Measurements from ENCODE around the gene IRF5.

The IRF5 gene

DNA sequence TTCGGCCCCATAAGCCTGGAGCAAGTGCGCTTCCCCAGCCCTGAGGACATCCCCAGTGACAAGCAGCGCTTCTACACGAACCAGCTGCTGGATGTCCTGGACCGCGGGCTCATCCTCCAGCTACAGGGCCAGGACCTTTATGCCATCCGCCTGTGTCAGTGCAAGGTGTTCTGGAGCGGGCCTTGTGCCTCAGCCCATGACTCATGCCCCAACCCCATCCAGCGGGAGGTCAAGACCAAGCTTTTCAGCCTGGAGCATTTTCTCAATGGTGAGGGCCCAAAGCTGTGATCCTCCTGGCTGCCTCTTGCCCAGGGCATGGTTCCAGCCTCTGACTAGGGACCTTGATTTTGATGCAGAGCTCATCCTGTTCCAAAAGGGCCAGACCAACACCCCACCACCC is 10.1 kb downstream of the IRF5 start:
- TF ChIP-seq, protein P1, sequence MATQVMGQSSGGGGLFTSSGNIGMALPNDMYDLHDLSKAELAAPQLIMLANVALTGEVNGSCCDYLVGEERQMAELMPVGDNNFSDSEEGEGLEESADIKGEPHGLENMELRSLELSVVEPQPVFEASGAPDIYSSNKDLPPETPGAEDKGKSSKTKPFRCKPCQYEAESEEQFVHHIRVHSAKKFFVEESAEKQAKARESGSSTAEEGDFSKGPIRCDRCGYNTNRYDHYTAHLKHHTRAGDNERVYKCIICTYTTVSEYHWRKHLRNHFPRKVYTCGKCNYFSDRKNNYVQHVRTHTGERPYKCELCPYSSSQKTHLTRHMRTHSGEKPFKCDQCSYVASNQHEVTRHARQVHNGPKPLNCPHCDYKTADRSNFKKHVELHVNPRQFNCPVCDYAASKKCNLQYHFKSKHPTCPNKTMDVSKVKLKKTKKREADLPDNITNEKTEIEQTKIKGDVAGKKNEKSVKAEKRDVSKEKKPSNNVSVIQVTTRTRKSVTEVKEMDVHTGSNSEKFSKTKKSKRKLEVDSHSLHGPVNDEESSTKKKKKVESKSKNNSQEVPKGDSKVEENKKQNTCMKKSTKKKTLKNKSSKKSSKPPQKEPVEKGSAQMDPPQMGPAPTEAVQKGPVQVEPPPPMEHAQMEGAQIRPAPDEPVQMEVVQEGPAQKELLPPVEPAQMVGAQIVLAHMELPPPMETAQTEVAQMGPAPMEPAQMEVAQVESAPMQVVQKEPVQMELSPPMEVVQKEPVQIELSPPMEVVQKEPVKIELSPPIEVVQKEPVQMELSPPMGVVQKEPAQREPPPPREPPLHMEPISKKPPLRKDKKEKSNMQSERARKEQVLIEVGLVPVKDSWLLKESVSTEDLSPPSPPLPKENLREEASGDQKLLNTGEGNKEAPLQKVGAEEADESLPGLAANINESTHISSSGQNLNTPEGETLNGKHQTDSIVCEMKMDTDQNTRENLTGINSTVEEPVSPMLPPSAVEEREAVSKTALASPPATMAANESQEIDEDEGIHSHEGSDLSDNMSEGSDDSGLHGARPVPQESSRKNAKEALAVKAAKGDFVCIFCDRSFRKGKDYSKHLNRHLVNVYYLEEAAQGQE (IDR thresholded peaks at IDR 0.05; ENCODE audit: low read depth): no peak
- TF ChIP-seq, protein P2, sequence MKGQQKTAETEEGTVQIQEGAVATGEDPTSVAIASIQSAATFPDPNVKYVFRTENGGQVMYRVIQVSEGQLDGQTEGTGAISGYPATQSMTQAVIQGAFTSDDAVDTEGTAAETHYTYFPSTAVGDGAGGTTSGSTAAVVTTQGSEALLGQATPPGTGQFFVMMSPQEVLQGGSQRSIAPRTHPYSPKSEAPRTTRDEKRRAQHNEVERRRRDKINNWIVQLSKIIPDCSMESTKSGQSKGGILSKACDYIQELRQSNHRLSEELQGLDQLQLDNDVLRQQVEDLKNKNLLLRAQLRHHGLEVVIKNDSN (IDR thresholded peaks at IDR 0.05): no peak
- TF ChIP-seq EGR1 (IDR thresholded peaks at IDR 0.05) (no peak), EP300 (IDR thresholded peaks at IDR 0.05; ENCODE audit: borderline replicate concordance) (no peak), CREB1 (IDR thresholded peaks at IDR 0.05; ENCODE audit: low read depth) (no peak), TCF12 (IDR thresholded peaks at IDR 0.05; ENCODE audit: low read depth) (no peak), NFIC (IDR thresholded peaks at IDR 0.05) (no peak), CEBPB (IDR thresholded peaks at IDR 0.05) (no peak), TAF1 (IDR thresholded peaks at IDR 0.05; ENCODE audit: low read depth) (no peak), YY1 (IDR thresholded peaks at IDR 0.05; ENCODE audit: low read depth) (no peak), FOXM1 (IDR thresholded peaks at IDR 0.05; ENCODE audit: borderline replicate concordance, low read depth) (no peak), TEAD4 (IDR thresholded peaks at IDR 0.05) (no peak), RAD21 (IDR thresholded peaks at IDR 0.05; ENCODE audit: low read depth) (no peak), ZBTB7A (IDR thresholded peaks at IDR 0.05; ENCODE audit: low read depth) (no peak)
- TF ChIP-seq, protein P3, sequence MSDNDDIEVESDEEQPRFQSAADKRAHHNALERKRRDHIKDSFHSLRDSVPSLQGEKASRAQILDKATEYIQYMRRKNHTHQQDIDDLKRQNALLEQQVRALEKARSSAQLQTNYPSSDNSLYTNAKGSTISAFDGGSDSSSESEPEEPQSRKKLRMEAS (IDR thresholded peaks at IDR 0.05): no peak

DNA sequence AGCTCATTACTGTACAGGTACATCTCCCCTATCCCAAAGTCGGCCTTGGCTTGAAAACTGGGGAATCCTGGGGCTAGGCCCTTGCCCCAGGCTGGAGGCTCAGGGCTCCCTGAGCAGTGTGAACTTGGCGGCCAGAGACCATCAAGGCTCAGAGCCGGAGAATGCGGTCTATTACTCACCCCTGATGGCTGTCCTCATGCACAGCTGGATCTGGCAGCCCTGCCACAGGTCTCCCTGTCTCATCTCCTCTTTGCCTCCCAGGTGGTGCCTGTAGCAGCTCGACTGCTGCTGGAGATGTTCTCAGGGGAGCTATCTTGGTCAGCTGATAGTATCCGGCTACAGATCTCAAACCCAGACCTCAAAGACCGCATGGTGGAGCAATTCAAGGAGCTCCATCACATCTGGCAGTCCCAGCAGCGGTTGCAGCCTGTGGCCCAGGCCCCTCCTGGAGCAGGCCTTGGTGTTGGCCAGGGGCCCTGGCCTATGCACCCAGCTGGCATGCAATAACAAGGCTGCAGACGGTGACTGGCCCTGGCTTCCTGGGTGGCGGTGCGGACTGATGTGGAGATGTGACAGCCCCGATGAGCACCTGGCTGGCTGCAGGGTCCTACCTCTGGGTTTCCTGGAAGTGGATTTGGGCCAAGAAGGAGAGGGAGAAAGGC is 10.7 kb downstream of the IRF5 start:
- TF ChIP-seq RAD21 (IDR thresholded peaks at IDR 0.05; ENCODE audit: low read depth) (no peak), CEBPB (IDR thresholded peaks at IDR 0.05) (no peak), TCF12 (IDR thresholded peaks at IDR 0.05; ENCODE audit: low read depth) (no peak), YY1 (IDR thresholded peaks at IDR 0.05; ENCODE audit: low read depth) (no peak), FOXM1 (IDR thresholded peaks at IDR 0.05; ENCODE audit: borderline replicate concordance, low read depth) (no peak), TAF1 (IDR thresholded peaks at IDR 0.05; ENCODE audit: low read depth) (no peak)
- TF ChIP-seq, protein P1 (IDR thresholded peaks at IDR 0.05; ENCODE audit: low read depth): no peak

DNA sequence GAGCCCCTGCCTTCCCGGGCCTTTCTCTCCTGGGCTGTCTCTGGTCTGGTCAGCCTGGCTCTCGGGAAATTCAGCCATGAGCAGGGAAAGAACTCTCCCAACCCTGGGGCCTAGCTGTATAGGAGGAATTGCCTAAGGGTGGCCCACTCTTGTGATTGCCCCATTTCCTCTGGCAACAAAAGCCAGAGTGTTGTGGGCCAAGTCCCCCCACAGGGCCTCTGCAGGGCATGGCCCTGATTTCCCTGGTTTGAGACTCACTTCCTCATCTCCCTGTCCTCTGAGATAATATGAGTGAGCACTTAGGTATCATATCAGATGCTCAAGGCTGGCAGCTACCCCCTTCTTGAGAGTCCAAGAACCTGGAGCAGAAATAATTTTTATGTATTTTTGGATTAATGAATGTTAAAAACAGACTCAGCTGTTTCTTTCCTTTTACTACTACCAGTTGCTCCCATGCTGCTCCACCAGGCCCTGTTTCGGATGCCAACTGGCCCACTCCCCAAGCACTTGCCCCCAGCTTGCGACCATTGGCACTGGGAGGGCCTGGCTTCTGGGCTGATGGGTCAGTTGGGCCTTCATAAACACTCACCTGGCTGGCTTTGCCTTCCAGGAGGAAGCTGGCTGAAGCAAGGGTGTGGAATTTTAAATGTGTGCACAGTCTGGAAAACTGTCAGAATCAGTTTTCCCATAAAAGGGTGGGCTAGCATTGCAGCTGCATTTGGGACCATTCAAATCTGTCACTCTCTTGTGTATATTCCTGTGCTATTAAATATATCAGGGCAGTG is 11.4 kb downstream of the IRF5 start:
- TF ChIP-seq TCF12 (IDR thresholded peaks at IDR 0.05; ENCODE audit: low read depth): no peak
- TF ChIP-seq CREB1 (IDR thresholded peaks at IDR 0.05; ENCODE audit: low read depth): no peak
- TF ChIP-seq TAF1 (IDR thresholded peaks at IDR 0.05; ENCODE audit: low read depth): no peak
- TF ChIP-seq FOXM1 (IDR thresholded peaks at IDR 0.05; ENCODE audit: borderline replicate concordance, low read depth): no peak
- TF ChIP-seq RAD21 (IDR thresholded peaks at IDR 0.05; ENCODE audit: low read depth): no peak
- TF ChIP-seq, protein P3 (IDR thresholded peaks at IDR 0.05): no peak
- no peak for TF ChIP-seq TEAD4 (IDR thresholded peaks at IDR 0.05)
- TF ChIP-seq CEBPB (IDR thresholded peaks at IDR 0.05): no peak
- TF ChIP-seq, protein P2 (IDR thresholded peaks at IDR 0.05): no peak
- no peak for TF ChIP-seq YY1 (IDR thresholded peaks at IDR 0.05; ENCODE audit: low read depth)
- TF ChIP-seq, protein P1 (IDR thresholded peaks at IDR 0.05; ENCODE audit: low read depth): no peak

DNA sequence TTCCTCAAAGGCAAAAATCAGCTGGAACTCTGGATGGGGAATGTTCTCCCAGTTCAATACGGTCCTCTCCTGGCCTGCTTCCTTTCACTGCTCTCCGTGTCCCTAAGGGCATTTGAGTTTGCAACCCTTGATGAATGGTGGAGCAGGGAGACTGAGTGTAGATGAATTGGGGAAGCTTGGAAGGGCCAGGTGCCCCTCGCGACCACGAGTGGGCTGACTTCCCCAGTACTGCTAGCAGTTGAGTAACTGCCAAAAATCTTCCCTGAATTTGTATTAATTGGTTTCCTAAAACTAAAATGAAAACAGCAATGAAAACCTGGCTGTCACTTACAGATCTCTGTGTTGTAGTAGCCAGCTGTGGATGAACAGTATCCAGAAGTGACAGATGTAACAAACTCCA is 13.6 kb downstream of the IRF5 start:
- TF ChIP-seq ZBTB7A (IDR thresholded peaks at IDR 0.05; ENCODE audit: low read depth): no peak
- no peak for TF ChIP-seq EP300 (IDR thresholded peaks at IDR 0.05; ENCODE audit: borderline replicate concordance)
- no peak for TF ChIP-seq TCF12 (IDR thresholded peaks at IDR 0.05; ENCODE audit: low read depth)
- TF ChIP-seq TAF1 (IDR thresholded peaks at IDR 0.05; ENCODE audit: low read depth): no peak
- TF ChIP-seq, protein P2 (IDR thresholded peaks at IDR 0.05): no peak
- no peak for TF ChIP-seq YY1 (IDR thresholded peaks at IDR 0.05; ENCODE audit: low read depth)
- TF ChIP-seq, protein P1 (IDR thresholded peaks at IDR 0.05; ENCODE audit: low read depth): no peak
- no peak for TF ChIP-seq RAD21 (IDR thresholded peaks at IDR 0.05; ENCODE audit: low read depth)
- TF ChIP-seq CEBPB (IDR thresholded peaks at IDR 0.05): no peak
- no peak for TF ChIP-seq NFIC (IDR thresholded peaks at IDR 0.05)
- no peak for TF ChIP-seq EGR1 (IDR thresholded peaks at IDR 0.05)
- TF ChIP-seq, protein P3 (IDR thresholded peaks at IDR 0.05): no peak
- no peak for TF ChIP-seq CREB1 (IDR thresholded peaks at IDR 0.05; ENCODE audit: low read depth)
- no peak for TF ChIP-seq FOXM1 (IDR thresholded peaks at IDR 0.05; ENCODE audit: borderline replicate concordance, low read depth)
- TF ChIP-seq TEAD4 (IDR thresholded peaks at IDR 0.05): no peak
